ENCODE measurements around the gene TMEM203.

The TMEM203 gene

DNA sequence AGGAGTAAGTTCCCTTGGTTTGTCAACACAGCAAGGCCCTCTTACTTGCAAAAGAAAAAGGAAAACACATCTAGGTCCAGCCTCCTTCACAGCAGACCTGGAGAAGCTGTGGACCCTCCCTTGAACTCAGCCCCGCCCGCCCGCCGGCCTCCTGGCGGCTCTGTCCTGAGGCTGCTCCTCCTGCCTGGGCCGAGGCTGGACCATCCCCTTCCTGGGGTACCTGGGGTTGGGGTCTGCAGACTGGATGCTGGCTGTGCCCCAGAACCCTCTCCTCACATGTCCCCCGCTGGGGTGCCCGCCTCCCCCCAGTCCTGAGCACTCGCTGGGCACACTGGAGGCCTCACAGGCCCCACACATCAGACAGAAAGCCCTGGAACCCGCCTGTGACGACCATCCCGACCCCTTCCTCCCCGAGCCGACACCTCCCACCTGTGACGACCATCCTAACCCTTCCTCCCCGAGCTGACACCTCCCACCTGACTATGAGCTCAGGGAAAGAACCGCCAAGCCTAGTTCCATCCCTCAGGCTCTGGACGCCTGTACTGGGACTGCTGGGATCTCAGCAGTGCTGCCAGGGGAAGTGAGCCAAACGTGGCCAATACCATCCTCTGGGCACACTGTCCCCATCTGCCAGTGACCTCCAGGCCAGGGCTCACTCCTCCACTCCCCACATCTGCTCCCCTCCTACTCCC, 26.4 kb downstream of the TMEM203 start:
- no peak for DNase-seq (ENCODE audit: low spot score)

DNA sequence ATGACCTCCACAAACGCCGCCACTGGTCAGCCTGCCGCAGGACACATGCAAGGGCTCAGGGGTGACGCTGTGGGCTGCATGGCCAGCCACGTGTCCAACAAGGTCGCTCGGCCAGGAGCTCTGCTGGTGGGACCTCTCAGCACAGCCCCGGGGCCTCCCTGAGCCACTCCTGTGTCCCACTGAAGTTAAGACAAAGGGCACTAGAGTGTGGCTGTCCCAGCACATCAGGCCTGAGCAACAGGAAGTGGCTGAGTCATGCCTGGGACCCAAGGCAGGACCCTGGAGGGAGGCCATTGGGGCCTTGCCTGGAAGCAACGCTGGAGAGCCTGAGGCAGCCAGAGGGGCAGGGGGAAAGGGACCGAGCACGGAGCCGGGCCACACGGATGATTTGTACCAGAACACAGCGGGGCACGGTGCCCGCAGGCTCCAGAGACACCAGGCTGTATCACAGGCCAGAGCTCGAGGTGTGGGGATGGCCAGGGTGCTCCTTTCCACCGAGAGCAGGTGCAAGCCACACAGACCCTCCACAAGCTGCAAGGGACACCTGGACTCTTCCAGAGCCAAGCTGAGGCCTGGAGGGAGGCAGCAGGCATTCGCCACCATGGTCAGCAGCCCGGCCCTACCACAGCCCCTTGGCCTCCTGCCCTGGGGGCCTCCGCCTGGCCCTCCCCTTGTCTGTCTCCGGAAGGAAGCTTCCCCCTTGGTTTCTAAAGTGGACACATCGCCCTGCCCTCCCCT, 27.1 kb downstream of the TMEM203 start:
- DNase-seq (ENCODE audit: low spot score) = no peak

DNA sequence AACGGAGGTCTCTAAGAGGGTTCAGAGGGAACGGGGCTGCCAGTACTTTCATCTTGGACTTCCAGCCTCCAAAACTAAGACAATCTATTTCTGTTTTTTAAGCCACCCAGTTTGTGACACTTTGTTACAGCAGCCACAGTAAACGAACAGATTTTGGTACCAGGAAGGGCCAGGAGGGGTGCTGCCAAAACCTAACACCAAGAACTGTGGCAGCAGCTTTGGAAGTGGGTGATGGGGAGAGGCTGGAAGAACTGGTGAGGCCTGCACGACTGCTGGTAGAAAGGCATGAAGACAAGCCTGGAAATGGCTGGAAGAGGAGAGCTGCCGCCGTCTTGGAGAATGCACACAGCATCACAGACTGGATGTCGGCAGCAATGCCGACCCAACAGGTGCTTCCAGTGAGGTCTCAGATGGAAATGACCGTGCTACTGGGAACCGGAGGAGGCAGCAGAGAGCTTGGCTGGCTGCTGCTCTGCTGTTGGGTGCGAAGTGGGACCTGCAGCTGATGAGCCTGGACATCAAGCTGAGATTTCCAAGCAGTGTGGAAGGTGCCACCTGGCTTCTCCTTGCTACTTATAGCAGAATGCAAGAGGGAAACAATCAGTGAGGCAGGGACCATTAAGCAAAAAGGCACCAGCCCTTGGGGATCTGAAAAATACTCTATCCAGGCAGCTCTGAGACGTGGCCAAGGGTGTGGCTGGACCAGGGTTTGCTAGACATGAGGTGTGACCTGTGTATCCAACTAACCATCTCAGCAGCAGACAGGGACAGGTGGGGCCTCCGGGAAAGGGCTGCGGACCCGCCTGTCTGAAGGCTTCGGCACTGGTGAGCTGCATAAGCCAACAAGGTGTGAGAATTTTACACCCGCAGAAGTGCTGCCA, 28.9 kb downstream of the TMEM203 start:
- peak; percentile 69 for DNase-seq (ENCODE audit: low spot score)

DNA sequence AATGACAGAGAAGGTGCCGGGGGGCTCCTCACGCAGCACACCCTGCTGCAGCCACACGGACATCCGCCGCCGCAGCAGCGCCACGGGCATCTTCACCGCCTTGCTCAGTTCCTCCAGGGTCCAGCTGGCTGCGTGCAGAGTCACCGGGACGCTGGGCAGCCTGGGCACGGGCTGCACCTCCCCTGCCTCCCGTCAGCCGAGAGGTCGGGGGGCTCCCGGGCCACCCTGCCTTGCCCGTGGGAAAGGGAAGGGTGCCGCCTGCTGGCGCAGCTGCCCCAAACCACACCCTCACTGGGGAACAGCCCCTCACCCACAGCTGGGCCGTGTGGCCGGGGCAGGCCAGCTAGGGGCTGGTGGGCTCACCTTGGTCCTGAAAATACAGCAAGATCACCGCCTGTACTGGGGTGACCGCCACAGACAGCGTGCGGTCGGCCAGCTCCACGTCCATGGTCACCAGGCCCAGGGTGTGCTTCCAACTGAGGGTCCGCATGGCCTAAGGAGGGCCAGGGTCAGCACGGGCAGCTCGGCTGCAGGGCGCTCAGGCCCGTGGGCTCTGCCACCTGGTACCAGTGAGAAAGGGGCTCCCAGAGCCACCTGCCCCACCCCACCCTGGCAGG, 30.0 kb downstream of the TMEM203 start:
- peak; percentile 46 for DNase-seq (ENCODE audit: low spot score)

DNA sequence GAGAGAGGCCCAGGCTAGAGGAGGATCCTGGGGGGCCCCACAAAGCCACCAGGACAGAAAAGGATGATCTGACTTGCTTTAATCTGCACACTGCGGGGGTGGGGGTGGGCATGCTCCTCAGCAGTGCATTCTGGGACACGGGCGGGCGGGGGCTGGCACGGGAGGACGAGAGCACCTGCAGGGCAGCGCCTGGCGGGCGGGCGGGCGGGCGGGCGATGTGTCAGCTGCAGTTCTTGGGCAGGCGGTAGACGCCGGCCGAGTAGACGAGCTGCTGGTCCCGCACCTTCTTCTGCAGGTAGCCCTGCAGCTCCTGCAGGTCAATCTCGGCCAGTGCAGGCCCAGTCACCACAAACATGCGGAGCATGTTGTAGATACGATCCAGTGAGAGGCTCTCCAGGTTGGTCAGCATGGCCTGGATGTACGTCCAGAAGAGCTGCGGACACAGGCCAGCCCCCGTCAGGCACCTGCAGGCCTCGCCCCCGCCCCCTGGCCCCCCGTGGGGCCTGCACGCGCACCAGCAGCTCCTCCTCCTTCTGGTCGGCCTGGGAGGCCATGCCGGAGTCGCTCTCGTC, 30.6 kb downstream of the TMEM203 start:
- peak; percentile 39 for DNase-seq (ENCODE audit: low spot score)

DNA sequence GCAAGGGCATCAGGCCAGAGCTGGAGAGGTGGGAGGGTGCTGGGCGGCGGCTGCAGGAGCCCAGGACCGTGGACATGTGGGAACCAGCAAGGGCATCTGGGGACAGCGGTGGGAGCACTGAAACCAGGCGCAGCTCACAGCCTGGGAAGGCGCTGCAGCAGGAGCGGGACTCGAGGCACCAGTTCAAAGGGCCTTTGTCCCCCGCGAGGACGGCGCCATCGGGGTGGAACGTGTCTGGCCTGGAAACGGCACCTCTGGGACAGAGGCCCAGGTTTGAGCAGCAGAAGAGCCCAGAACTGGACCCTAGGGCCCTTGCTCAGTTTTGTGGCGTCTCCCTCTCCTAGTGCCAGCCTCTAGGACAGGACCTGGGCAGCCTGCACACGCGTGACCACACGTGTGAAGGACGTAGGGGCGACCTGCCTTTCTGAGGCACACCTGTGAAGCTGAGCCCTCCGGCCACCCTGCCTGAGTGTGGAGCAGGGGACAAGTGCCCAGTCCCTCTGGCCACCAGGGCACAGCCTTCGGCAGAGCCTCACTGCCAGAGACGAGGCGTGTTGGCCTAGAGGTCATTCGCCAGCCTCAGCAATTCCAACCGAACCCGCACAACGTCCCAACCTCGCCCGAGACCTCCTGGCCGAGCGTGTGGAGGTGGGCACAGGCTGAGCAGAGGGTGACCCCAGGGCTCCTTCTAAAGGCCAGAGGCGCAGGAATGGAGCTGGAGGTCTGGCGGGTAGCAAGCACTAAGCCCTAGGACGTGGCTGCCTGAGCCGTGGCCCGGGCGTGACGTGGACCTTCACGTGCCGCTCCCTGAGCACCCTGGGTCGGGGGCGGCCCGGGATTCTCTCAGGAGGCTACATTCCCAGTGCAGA, 31.4 kb downstream of the TMEM203 start:
- DNase-seq (ENCODE audit: low spot score) = no peak

DNA sequence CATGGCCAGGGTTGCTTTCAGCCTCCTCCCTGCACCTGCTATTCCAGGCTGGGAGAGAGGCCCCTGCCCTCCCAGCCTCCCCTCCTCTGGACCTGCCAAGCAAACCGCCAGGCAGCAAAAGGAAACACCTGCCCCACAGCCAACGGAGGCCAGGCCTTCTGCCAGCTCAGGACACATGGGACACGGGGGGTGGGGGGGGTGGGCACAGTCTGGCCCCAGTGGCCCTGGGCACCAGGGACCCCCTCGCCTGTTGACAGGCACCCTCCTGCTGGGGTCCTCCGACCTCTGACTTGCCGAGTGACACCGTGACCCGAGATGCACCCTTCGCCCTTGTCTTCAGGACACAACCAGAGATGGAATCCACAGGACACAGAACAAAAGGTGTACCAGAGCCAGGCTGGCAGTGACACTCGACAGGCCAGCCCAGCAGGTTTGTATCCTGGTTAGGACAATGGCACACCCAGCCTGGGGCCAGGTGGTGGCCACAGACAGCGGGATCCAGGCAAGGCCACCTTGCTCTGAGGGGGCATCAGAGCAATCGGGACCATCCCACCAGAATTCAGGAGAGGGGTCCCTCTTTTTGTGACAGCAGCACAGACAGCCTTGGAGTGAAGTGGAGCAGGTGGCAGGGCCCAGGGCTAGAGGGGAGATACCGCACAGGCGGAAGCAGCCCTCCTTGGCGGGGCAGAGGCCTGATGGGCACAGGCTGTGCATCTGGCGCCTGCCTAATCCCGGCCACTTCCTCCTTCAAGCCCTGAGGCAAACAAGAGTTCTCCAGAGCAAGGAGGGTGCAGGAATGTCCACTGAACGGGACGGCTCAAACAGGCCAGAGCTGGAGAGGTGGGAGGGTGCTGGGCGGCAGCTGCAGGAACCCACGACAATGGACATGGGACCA, 32.3 kb downstream of the TMEM203 start:
- DNase-seq (ENCODE audit: low spot score) = peak; percentile 46

DNA sequence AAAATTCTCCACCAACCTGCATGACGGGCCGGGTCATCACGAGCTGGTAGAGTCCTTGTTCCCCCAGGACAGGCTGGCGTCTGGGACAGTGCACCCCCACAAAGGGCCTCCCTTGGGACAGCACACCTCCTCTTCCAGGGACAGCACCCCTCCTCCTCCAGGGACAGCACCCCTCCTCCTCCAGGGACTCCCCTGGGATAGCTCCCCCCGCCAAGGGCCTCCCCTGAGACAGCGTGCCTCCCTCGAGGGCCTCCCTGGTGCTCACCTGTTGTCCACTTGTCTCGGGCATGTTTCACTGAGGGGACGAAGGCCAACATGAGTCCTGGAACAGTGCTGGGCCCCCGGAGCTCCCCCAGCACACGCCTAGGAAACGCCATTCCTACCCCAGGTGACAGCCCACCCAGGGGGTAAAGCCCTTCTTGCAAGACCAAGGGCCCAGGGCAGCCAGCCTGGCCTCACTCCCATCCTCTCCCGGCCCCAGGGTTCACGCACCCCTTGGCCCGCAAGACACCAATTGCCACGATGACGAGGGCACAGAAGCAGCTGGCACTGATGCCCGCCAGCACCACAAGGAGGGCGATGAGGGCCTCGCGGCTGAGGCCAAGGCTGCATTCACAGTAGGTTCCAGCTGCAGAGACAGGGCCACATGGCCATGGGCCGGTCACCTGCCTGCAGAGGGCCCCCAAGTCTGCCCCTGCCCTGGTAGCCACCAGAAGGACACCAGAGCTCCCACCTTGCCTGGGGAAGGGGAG, 34.1 kb downstream of the TMEM203 start:
- no peak for DNase-seq (ENCODE audit: low spot score)

DNA sequence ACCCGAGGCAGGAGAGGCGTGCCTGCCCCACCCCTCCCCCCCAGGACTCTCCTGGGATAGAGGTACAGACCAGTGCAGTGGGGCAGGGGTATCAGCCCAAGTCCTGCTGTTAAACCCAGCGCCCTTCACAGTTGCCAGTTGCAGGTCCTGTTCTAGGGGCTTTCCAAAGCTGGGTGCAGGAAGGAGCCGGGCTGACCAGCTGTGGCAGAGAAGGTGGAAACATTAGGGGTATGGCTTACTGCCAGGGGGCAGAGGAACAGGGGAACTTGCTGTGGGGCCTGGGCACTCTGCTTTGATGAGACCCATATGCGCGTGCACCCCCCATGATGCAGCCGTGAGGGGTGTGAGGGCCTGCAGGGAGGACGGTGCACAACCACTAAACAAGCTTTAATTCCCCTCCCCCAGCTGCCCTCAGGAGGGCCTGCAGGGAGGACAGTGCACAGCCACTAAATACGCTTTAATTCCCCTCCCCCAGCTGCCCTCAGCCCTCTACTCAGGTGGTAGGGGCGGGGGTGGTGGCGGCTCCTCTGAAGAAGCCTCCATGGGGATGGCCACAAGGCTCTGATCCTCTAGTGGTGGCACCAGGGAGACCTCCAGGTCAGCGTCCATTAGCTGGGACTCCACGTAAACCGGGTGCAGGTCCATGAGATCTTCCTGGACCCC, 34.8 kb downstream of the TMEM203 start:
- DNase-seq (ENCODE audit: low spot score) = peak; percentile 69

DNA sequence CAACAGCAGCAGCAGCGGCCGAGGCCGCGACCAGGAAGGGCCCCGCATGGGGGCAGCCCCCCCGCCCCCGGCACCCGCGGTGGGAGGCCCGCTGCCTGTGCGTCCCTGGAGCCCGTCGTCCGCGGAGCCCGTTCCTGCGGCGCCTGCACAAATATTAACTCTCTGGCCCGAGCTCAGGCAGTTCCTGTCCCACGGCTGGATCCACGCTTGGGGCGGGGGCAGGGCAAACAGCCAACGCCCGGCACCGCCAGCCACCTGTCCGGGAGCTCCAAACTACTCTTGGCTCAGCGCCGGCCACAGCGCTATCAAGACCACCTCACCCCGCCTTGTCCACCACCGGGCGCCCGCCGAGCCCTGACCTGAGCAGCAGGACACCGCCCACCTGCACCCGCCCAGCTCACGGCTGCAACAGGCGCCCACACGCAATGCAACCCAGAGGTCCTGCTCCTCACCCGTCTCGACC, 35.5 kb downstream of the TMEM203 start, which contains the start of gene LRRC26:
TSS of gene LRRC26 (minus strand) at position 156 of the 463 bp plus-strand sequence. CDS start at position 48, 108 bp downstream.
- peak; percentile 38 for DNase-seq (ENCODE audit: low spot score)

DNA sequence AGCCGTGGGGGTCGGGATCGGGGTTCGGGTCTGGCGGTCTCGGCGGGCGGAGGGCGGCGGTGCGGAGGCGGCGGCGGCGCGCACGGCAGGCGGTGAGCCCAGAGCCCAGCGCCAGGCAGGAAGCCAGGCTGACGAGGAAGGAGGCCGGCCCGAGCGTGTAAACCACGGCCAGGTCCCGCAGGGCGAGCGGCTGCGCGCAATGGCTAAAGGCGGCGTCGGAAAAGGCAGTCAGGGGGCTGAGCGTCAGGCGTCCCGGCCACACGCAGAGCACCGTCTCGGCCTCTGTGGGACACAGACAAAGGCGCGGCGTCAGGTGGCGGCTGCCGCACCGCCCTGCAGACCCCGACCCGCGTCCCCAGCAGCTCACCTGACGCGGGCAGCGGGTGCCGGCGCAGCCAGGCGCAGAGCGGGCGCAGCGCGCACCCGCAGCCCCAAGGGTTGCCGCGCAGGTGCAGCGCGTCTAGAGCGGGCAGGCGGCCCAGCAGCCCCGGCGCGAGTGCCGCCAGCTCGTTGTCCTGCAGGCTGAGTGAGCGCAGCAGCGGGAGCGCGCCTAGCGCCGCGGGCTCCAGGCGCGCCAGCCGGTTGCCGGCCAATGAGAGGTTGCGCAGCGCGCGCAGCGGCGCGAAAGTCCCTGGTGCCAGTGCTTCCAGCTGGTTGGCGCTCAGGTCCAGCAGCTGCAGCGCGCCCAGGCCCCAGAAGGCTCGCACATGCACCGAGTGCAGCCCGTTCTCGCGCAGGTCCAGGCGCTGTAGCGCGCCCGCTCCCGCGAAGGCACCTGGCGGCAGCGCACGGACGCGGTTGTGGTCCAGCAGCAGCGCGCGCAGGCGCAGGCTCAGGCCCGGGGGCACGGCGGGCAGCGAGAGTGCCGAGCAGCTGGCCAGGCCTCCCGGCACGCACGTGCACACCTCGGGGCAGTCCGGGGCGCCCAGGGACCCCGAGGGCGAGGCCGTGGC, 36.3 kb downstream of the TMEM203 start:
- DNase-seq (ENCODE audit: low spot score) = no peak

DNA sequence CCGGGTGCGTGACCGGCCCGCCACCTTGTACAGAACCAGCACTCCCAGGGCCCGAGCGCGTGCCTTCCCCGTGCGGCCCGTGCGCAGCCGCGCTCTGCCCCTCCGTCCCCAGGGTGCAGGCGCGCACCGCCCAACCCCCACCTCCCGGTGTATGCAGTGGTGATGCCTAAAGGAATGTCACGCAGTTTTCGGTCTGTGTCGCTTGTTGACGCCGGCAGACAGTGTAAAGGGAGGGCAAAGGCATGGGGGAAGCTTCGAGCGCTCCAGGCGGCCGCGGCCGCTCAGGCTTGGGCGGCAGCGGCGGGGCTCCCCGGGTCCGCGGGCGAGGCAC, 36.9 kb downstream of the TMEM203 start:
- no peak for DNase-seq (ENCODE audit: low spot score)

DNA sequence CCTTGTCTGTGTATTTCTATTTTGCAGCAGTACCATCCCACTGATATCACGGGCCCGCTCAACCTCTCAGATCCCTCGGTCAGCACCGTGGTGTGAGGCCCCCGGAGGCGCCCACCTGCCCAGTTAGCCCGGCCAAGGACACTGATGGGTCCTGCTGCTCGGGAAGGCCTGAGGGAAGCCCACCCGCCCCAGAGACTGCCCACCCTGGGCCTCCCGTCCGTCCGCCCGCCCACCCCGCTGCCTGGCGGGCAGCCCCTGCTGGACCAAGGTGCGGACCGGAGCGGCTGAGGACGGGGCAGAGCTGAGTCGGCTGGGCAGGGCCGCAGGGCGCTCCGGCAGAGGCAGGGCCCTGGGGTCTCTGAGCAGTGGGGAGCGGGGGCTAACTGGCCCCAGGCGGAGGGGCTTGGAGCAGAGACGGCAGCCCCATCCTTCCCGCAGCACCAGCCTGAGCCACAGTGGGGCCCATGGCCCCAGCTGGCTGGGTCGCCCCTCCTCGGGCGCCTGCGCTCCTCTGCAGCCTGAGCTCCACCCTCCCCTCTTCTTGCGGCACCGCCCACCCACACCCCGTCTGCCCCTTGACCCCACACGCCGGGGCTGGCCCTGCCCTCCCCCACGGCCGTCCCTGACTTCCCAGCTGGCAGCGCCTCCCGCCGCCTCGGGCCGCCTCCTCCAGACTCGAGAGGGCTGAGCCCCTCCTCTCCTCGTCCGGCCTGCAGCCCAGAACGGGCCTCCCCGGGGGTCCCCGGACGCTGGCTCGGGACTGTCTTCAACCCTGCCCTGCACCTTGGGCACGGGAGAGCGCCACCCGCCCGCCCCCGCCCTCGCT, 37.5 kb downstream of the TMEM203 start:
- no peak for DNase-seq (ENCODE audit: low spot score)

DNA sequence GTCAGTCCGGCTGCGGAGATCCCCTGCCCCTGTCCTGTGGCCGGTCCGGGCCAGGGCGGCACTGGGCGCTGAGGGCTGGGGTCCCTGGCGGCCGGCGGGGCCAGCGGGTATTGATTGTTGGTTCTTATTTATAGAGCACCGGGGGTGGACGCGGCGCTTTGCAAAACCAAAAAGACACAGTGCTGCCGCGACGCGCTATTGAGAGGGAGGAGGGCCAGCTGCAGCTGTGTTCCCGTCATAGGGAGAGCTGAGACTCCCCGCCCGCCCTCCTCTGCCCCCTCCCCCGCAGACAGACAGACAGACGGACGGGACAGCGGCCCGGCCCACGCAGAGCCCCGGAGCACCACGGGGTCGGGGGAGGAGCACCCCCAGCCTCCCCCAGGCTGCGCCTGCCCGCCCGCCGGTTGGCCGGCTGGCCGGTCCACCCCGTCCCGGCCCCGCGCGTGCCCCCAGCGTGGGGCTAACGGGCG, 38.1 kb downstream of the TMEM203 start:
- DNase-seq (ENCODE audit: low spot score) = no peak

DNA sequence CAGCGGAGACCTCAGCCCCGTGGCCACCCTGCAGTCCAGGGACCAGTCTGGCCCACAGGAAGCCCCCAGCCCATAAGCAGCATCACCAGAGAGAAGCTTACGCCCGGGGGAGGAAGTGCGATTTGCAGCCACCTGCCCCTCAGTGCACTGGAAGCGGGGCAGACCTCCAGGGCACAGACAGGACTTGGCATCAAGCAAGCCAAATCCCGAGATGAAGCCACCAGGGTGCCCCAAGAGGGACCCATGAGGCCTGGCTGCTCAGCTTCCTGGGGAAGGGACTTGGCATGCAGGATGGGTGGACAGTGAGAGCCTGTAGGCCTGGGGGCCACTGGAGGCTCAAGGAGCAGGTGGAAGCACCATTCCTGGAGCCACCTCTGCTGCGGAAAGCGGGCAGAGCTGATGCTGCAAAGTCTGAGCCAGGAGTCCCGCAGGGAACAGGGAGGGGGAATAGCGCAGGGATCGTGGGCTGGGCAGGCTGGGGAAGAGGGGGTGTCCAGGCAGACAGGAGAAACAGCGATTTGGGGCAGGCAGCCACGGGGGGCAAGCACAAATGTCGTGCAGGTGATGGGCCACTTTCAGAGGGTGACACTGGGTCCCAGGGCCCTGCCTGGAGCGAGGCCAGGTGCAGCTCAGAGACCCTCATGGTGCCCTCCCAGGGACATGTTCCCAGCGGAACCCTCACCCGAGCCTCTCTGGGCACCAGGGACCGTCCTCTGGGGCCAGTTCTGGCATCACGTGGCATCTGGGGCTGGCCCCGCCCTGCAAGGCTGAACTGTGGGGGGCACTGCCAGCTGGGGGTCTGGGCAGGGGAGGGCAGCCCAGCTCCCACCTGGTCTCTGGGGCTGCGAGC, 38.8 kb downstream of the TMEM203 start:
- no peak for DNase-seq (ENCODE audit: low spot score)

Data from NAMALWA (cell line).